AG09309 (cell line): ENCODE results near the gene TRAK2.

Experiments used
- DNase-seq: peaks from one replicate; pipeline ENCODE4 v3.0.0-alpha.2; 2010; ENCODE audit warnings: low read depth
- H3K4me3 ChIP-seq: 2 replicates; pipeline ENCODE4 v1.5.1; 2011; ENCODE audit warnings: mild to moderate bottlenecking, low read depth, low read length, moderate library complexity; ENCODE audit not compliant: control insufficient read depth
- TF ChIP-seq, protein P1 (sequence below): IDR thresholded peaks from 2 replicates; pipeline ENCODE4 v1.5.1; 2011; ENCODE audit warnings: mild to moderate bottlenecking, low read depth, low read length, inconsistent platforms; ENCODE audit not compliant: insufficient read depth, control insufficient read depth; ENCODE audit errors: missing control alignments

Gene TRAK2

DNA sequence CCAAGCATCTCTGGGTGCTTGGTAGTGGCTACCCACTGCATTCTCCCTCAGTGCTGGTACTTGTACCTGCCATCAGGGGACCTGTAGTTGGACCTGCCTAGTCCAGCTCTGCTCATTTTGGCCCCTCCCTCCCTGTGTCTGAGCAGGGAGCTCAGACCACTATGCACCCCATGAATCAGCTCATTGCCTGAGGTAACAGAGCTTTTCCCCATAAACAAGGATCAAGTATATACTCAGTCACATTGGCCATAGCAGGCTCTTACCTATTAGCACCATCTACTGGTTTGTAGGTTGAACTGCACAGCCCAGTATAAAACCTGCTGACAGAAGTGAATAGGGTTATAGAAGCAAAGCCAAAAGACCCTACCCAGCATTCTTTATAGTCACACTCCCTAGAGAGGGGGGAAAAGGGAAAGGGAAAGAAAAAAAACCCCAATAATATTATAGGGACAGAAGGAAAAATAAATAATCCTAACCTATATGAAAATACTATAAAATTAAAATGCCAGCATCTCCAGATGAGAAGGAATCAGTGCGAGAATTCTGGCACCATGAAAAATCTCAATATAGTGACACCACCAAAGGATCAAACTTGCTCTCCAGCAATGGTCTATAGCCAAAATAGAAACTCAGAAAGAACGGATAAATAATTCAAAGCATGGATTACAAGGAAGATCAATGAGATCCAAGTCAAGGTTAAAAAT lies 87.2 kb downstream of the TRAK2 start:
- TF ChIP-seq, protein P1, sequence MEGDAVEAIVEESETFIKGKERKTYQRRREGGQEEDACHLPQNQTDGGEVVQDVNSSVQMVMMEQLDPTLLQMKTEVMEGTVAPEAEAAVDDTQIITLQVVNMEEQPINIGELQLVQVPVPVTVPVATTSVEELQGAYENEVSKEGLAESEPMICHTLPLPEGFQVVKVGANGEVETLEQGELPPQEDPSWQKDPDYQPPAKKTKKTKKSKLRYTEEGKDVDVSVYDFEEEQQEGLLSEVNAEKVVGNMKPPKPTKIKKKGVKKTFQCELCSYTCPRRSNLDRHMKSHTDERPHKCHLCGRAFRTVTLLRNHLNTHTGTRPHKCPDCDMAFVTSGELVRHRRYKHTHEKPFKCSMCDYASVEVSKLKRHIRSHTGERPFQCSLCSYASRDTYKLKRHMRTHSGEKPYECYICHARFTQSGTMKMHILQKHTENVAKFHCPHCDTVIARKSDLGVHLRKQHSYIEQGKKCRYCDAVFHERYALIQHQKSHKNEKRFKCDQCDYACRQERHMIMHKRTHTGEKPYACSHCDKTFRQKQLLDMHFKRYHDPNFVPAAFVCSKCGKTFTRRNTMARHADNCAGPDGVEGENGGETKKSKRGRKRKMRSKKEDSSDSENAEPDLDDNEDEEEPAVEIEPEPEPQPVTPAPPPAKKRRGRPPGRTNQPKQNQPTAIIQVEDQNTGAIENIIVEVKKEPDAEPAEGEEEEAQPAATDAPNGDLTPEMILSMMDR, result peak; percentile 86
- peak; percentile 29 for DNase-seq
- H3K4me3 ChIP-seq, result no peak overlapping the region

DNA sequence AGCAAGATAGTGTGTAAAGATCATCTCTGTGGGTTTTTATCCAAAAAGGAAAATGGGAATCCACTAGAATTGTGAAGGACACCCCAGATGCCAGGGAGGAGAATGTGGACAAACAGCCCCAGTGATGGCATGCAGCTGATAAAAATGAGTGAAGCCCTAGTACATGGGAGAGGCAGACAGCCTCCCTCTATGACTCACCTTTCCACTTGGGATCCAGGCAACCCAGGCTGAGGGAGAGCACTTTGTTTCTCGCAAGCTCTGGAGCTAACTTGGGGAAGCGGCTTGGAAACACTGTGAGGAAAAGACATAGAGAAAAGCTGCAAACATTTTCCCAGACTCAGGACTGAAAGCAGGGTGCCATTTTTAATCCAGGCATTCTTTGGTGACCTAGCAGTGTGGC lies 88.9 kb downstream of the TRAK2 start:
- H3K4me3 ChIP-seq, result no peak overlapping the region
- DNase-seq, result no peak
- TF ChIP-seq, protein P1, result no peak

DNA sequence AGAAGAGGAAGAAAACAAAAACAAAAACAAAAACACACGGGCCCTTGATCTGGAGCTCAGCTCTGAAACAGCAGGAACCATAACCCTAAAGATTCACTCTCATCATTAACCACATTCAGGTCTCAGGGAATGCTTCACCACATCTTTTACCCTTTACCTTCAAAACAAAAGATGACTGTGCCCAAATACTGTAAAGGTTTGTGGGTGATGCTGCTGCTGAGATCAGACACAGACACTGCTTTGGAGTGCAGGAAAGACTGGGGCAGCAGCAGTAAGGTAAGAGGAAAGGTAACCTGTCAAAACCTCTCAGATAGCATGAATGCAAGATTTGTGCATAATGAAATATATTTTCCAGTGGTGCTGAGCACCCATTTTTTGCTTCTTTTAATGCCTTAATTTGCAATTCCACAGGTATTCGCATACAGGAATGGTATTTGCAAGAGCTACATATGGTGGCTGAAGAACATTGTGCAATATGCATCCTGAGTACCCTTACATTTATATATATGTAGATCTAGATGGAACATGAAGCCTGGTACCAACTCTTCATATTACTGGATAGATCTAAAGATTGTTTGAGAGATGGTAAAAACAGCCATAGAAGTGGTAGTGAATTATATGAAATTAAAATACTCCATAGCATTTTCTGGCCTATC lies 90.1 kb downstream of the TRAK2 start:
- no peak for DNase-seq
- TF ChIP-seq, protein P1, result no peak
- H3K4me3 ChIP-seq, result no peak overlapping the region

DNA sequence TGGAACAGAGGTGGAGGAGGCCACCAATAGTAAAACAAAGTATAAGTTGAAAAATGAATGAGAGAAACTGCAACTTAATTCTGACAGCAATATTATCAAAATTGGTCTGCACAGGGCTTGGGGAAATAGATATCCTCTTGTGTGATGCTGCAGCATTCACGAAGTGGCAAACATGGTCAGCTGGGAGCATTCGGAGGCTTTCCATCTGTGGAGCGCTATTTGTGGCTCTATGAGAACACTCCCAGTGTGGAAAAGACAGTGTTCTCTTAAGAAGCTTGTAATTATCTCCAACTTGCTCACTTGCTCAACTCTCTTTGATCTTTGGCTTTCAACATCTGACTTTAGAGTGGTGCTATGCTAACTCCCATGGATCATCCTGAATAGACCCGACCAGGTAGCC lies 91.0 kb downstream of the TRAK2 start:
- TF ChIP-seq, protein P1, result no peak
- no peak overlapping the region for H3K4me3 ChIP-seq
- DNase-seq, result no peak

DNA sequence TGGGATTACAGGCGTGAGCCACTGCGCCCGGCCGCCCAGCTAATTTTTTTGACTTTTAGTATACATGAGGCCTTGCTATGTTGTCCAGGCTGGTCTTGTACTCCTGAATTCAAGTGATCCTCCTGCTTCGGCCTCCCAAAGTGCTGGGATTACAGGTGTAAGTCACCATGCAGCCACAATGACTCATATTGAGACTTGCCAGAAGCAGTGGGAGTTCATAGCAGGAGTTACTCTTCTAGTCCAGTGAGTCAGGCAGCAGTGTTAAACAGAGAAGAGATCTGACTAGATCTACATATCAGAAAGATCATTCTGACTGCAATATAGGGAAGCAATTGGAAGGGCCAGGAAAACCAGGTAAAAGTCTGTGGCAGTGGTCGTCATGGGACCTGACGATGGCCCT lies 92.6 kb downstream of the TRAK2 start:
- TF ChIP-seq, protein P1, result no peak
- H3K4me3 ChIP-seq, result no peak overlapping the region
- DNase-seq, result no peak

DNA sequence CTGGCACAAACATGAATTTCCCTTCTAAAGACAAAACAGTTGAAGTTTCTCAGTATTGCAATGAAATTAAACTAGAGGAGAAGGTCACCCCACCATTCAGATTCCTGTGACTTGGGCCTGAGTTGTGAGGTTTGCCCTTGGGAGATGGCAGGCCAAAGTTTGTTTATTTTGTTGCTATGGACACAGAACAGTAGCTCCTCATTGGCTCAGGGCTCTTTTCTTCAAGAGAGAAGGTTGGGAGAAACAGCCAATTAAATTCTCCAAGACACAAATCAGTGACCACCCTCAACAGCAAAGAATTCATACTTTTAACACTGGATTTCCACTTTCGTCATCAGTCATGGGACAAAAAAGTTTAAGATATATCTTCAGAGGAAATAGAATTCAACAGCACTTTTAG lies 94.0 kb downstream of the TRAK2 start, which contains the start of gene FLACC1:
FLACC1 (minus strand) TSS at position 125 of the 400 bp plus-strand sequence. CDS start 5,941 bp downstream, outside the sequence.
- H3K4me3 ChIP-seq, result no peak within 1 kb of the TSS
- DNase-seq, result no peak
- TF ChIP-seq, protein P1, result no peak

DNA sequence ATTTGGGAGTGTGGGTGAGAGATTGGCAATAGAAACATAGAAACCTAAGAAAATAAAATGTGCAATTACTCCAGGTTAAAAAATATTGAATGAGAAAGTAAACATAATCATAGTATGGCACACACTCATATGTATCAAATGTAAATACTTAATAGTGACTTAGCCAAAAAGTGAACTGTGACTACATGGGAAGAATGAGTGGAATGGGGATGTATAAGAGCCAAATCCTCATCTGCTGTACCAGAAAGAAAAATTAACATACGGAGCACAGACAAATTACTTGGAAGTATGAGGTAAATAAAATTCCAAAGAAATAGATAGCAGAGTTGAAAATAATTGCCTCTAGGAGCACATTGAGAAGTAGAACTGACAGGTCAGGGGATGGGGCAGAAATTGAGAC lies 98.1 kb downstream of the TRAK2 start:
- DNase-seq, result no peak
- TF ChIP-seq, protein P1, result no peak
- H3K4me3 ChIP-seq, result no peak overlapping the region
